Retinal pigment epithelial cell (primary cell): Measurements from ENCODE around the gene SKOR1.

Source experiments
- DNase-seq: peaks from one replicate; pipeline ENCODE4 v3.0.0-alpha.2; 2010; ENCODE audit warnings: low read depth
- H3K4me3 ChIP-seq: 2 replicates; pipeline ENCODE4 v1.5.1; 2011; ENCODE audit warnings: mild to moderate bottlenecking, low read length, control low read depth, moderate library complexity
- CTCF ChIP-seq: conservative IDR thresholded peaks from 2 replicates; pipeline ENCODE4 v1.5.1; 2011; ENCODE audit warnings: low read depth, low read length, control low read depth, inconsistent platforms

Gene SKOR1

GRCh38 chr15:67838789-67839332 lies 13.6 kb downstream of the SKOR1 start:
- no peak for DNase-seq
- peak overlapping the region; percentile 96 for H3K4me3 ChIP-seq
- no peak for TF ChIP-seq CTCF

- no peak for DNase-seq
- H3K4me3 ChIP-seq = peak overlapping the region; percentile 96
- TF ChIP-seq CTCF = no peak
These were observed 14.2 kb downstream of the SKOR1 start for GRCh38 chr15:67839499-67839928.

GRCh38 chr15:67839929-67840748 lies 14.8 kb downstream of the SKOR1 start, which contains the start of gene RNU6-1:
Gene RNU6-1 (minus strand): TSS chr15:67840045.
- DNase-seq = peak; percentile 64
- H3K4me3 ChIP-seq = peak within 1 kb of the TSS; percentile 96
- no peak for TF ChIP-seq CTCF

GRCh38 chr15:67840749-67841512 lies 15.6 kb downstream of the SKOR1 start:
- TF ChIP-seq CTCF = no peak
- H3K4me3 ChIP-seq = peak overlapping the region; percentile 96
- no peak for DNase-seq

- DNase-seq = no peak
- no peak overlapping the region for H3K4me3 ChIP-seq
- TF ChIP-seq CTCF = no peak
These were observed 16.1 kb downstream of the SKOR1 start for GRCh38 chr15:67841513-67841762.

GRCh38 chr15:67843092-67843501 lies 17.8 kb downstream of the SKOR1 start:
- no peak for DNase-seq
- TF ChIP-seq CTCF = peak; percentile 3
- H3K4me3 ChIP-seq = no peak overlapping the region
